Activated T-cell treated with anti-CD3 and anti-CD28 coated beads, Interleukin-2, amount 50 U/mL, for 72 hours (primary cell): ENCODE results near the gene IL17REL. TPM values are rescaled to one million over a fixed set of nuclear protein-coding genes. Genes with fewer than 3 reads are reported as not detected.
"Not testable (repeated sequence)": the region's sequence is repeated elsewhere in the genome, so short reads cannot be mapped to it uniquely, and the experiment has no call there.

Source experiments
- ATAC-seq, 2 donors: fragments of 150-1000 bp; cut with Tn5 transposase; replicated peaks in 1 of 2; 2 replicates each; pipeline ENCODE4 v1.10.0; 2021; ENCODE audit warnings: moderate library complexity in 2 of 2, mild to moderate bottlenecking in 1 of 2
- DNase-seq, 2 donors: peaks; one replicate each; pipeline ENCODE4 v3.0.0; 2021 to 2022; ENCODE audit warnings: mixed read lengths in 1 of 2
- H3K27ac Mint-ChIP-seq: one replicate; pipeline ENCODE4 v1.8.0; 2022; ENCODE audit warnings: mild to moderate bottlenecking, moderate library complexity, mixed read lengths
- H3K27me3 Mint-ChIP-seq: one replicate; pipeline ENCODE4 v1.8.0; 2022; ENCODE audit warnings: low read depth, mixed read lengths
- H3K36me3 Mint-ChIP-seq, 2 donors: one replicate each; pipeline ENCODE4 v1.8.0; 2022; ENCODE audit warnings: mixed read lengths in 2 of 2, mild to moderate bottlenecking in 1 of 2; ENCODE audit not compliant: insufficient read depth in 2 of 2
- H3K4me1 Mint-ChIP-seq: one replicate; pipeline ENCODE4 v1.8.0; 2022; ENCODE audit warnings: low read depth, mixed read lengths
- H3K4me3 Mint-ChIP-seq, 2 donors: one replicate each; pipeline ENCODE4 v1.8.0; 2022; ENCODE audit warnings: mild to moderate bottlenecking in 2 of 2, mixed read lengths in 2 of 2, moderate library complexity in 2 of 2
- H3K9me3 Mint-ChIP-seq, 2 donors: one replicate each; pipeline ENCODE4 v1.8.0; 2022; ENCODE audit warnings: mixed read lengths in 2 of 2
- total RNA-seq, 2 donors: library from RNA; stranded (reverse); gene quantifications; one replicate each; pipeline ENCODE4 v1.2.3, GENCODE V29; 2022

The IL17REL gene
- total RNA-seq, 2 donors from 2014 or later = 0.36 to 1.1 TPM

GRCh38 chr22:49992921-49993648, 19.5 kb downstream of the IL17REL start:
- ATAC-seq (peak; percentile 90 to 93), DNase-seq (peak; percentile 75 to 77)
- no peak overlapping the region for H3K27ac Mint-ChIP-seq

GRCh38 chr22:49991907-49992533, 20.5 kb downstream of the IL17REL start:
- no peak for DNase-seq
- peaks cover 8 to 19% of the 10 kb centered on the region in 2 donors for H3K36me3 Mint-ChIP-seq
- no peak overlapping the region for H3K27ac Mint-ChIP-seq
- H3K9me3 Mint-ChIP-seq = peaks cover 9% of the 10 kb centered on the region in 2 donors
- H3K27me3 Mint-ChIP-seq = peaks cover 6% of the 10 kb centered on the region
- ATAC-seq = no peak
- no peak overlapping the region for H3K4me3 Mint-ChIP-seq
- H3K4me1 Mint-ChIP-seq = peaks cover 10% of the 10 kb centered on the region

More at GRCh38 chr22:49992921-49993648, 19.5 kb downstream of the IL17REL start:
- H3K9me3 Mint-ChIP-seq = peaks cover 7 to 9% of the 10 kb centered on the region in 2 donors
- peak overlapping the region in 1 of 2 donors; percentile 8 for H3K4me3 Mint-ChIP-seq
- H3K36me3 Mint-ChIP-seq = peaks cover 6 to 17% of the 10 kb centered on the region in 2 donors
- peaks cover 10% of the 10 kb centered on the region for H3K4me1 Mint-ChIP-seq
- H3K27me3 Mint-ChIP-seq = peaks cover 6% of the 10 kb centered on the region

- Mint-ChIP-seq H3K4me3 (no peak overlapping the region), H3K36me3 (peaks cover 10 to 25% of the 10 kb centered on the region in 2 donors), H3K27ac (no peak overlapping the region), H3K4me1 (peaks cover 10% of the 10 kb centered on the region), H3K9me3 (peaks cover 9% of the 10 kb centered on the region in 2 donors), H3K27me3 (peaks cover 7% of the 10 kb centered on the region)
- DNase-seq (no peak), ATAC-seq (no peak)
Observed at GRCh38 chr22:49991167-49991566, 21.4 kb downstream of the IL17REL start.

- not testable (repeated sequence) for DNase-seq, H3K4me3 Mint-ChIP-seq, ATAC-seq, H3K27ac Mint-ChIP-seq
- Mint-ChIP-seq H3K36me3 (peaks cover 15 to 34% of the 10 kb centered on the region in 2 donors), H3K4me1 (peaks cover 10% of the 10 kb centered on the region), H3K27me3 (peaks cover 20% of the 10 kb centered on the region), H3K9me3 (peaks cover 14 to 15% of the 10 kb centered on the region in 2 donors)
Observed at GRCh38 chr22:49989826-49990225, 22.7 kb downstream of the IL17REL start.

GRCh38 chr22:49986325-49986724, 26.2 kb downstream of the IL17REL start:
- DNase-seq (no peak), ATAC-seq (no peak)
- no peak overlapping the region for H3K27ac Mint-ChIP-seq
- H3K9me3 Mint-ChIP-seq = peaks cover 14 to 17% of the 10 kb centered on the region in 2 donors
- H3K4me3 Mint-ChIP-seq = no peak overlapping the region
- peaks cover 17 to 42% of the 10 kb centered on the region in 2 donors for H3K36me3 Mint-ChIP-seq
- peaks cover 6% of the 10 kb centered on the region for H3K4me1 Mint-ChIP-seq
- peaks cover 22% of the 10 kb centered on the region for H3K27me3 Mint-ChIP-seq

GRCh38 chr22:49983148-49984042, 29.2 kb downstream of the IL17REL start:
- H3K36me3 Mint-ChIP-seq = peaks cover 19 to 40% of the 10 kb centered on the region in 2 donors
- H3K27ac Mint-ChIP-seq = no peak overlapping the region
- H3K4me1 Mint-ChIP-seq = peaks cover 10% of the 10 kb centered on the region
- H3K9me3 Mint-ChIP-seq = peaks cover 16 to 19% of the 10 kb centered on the region in 2 donors
- H3K4me3 Mint-ChIP-seq = peak overlapping the region in 1 of 2 donors; percentile 51
- no peak for DNase-seq
- H3K27me3 Mint-ChIP-seq = peaks cover 16% of the 10 kb centered on the region
- peak; percentile 44 to 57 for ATAC-seq

GRCh38 chr22:49981799-49982198, 30.8 kb downstream of the IL17REL start:
- peaks cover 16% of the 10 kb centered on the region for H3K4me1 Mint-ChIP-seq
- not testable (repeated sequence) for ATAC-seq, H3K27ac Mint-ChIP-seq, H3K4me3 Mint-ChIP-seq, DNase-seq
- H3K9me3 Mint-ChIP-seq = peaks cover 16 to 17% of the 10 kb centered on the region in 2 donors
- peaks cover 16% of the 10 kb centered on the region for H3K27me3 Mint-ChIP-seq
- H3K36me3 Mint-ChIP-seq = peaks cover 17 to 37% of the 10 kb centered on the region in 2 donors

GRCh38 chr22:49979587-49980264, 32.8 kb downstream of the IL17REL start:
- Mint-ChIP-seq H3K27me3 (peaks cover under 1% of the 10 kb centered on the region), H3K9me3 (peaks cover 15 to 16% of the 10 kb centered on the region in 2 donors), H3K36me3 (peaks cover 14 to 22% of the 10 kb centered on the region in 2 donors), H3K27ac (peak overlapping the region; percentile 47), H3K4me3 (peak overlapping the region in 1 of 2 donors; percentile 61), H3K4me1 (peaks cover 28% of the 10 kb centered on the region)
- no peak for DNase-seq
- ATAC-seq = peak; percentile 7 to 27

- peaks cover 23% of the 10 kb centered on the region for H3K4me1 Mint-ChIP-seq
- H3K9me3 Mint-ChIP-seq = peaks cover 12 to 16% of the 10 kb centered on the region in 2 donors
- ATAC-seq (no peak), DNase-seq (peak in 1 of 2 donors; percentile 0)
- no peak overlapping the region for H3K4me3 Mint-ChIP-seq
- peaks cover 12 to 18% of the 10 kb centered on the region in 2 donors for H3K36me3 Mint-ChIP-seq
- no peaks in the 10 kb centered on the region for H3K27me3 Mint-ChIP-seq
- no peak overlapping the region for H3K27ac Mint-ChIP-seq
Observed at GRCh38 chr22:49977578-49977977, 35.0 kb downstream of the IL17REL start.

GRCh38 chr22:49976439-49977175, 36.0 kb downstream of the IL17REL start:
- H3K4me1 Mint-ChIP-seq = peaks cover 23% of the 10 kb centered on the region
- H3K27ac Mint-ChIP-seq = peak overlapping the region; percentile 10

GRCh38 chr22:49975543-49976389, 36.8 kb downstream of the IL17REL start:
- peaks cover 26% of the 10 kb centered on the region for H3K4me1 Mint-ChIP-seq
- peaks cover 11 to 13% of the 10 kb centered on the region in 2 donors for H3K36me3 Mint-ChIP-seq
- H3K27me3 Mint-ChIP-seq = no peaks in the 10 kb centered on the region
- peak overlapping the region; percentile 68 for H3K27ac Mint-ChIP-seq
- peak; percentile 62 to 71 for DNase-seq
- ATAC-seq = peak; percentile 44 to 58
- H3K4me3 Mint-ChIP-seq = peak overlapping the region; percentile 50 to 67
- peaks cover 10 to 13% of the 10 kb centered on the region in 2 donors for H3K9me3 Mint-ChIP-seq

More at GRCh38 chr22:49976439-49977175, 36.0 kb downstream of the IL17REL start:
- H3K9me3 Mint-ChIP-seq = peaks cover 12 to 16% of the 10 kb centered on the region in 2 donors
- peaks cover 12 to 15% of the 10 kb centered on the region in 2 donors for H3K36me3 Mint-ChIP-seq
- ATAC-seq = peak; percentile 62 to 65
- no peaks in the 10 kb centered on the region for H3K27me3 Mint-ChIP-seq
- H3K4me3 Mint-ChIP-seq = peak overlapping the region; percentile 1 to 5
- DNase-seq = peak; percentile 63 to 74
